HG02973 (cell line): ENCODE results near the gene GRK4.
"Not testable (repeated sequence)": the region's sequence is repeated elsewhere in the genome, so short reads cannot be mapped to it uniquely, and the experiment has no call there.

Source experiments
- ATAC-seq: cut with Tn5 transposase; IDR thresholded peaks from one replicate; pipeline ENCODE4 v1.9.1; 2021; ENCODE audit warnings: moderate library complexity; ENCODE audit not compliant: unreplicated experiment

The GRK4 gene

GRCh38 chr4:2941138-2942036 is 22.0 kb upstream of the GRK4 start:
- ATAC-seq: no peak

- ATAC-seq: no peak
Observed at GRCh38 chr4:2942037-2942531, 21.3 kb upstream of the GRK4 start.

- no peak for ATAC-seq
Observed at GRCh38 chr4:2942532-2943363, 20.6 kb upstream of the GRK4 start.

GRCh38 chr4:2943364-2944090 is 19.8 kb upstream of the GRK4 start:
- ATAC-seq: no peak

- ATAC-seq: no peak
Observed at GRCh38 chr4:2944091-2944482, 19.3 kb upstream of the GRK4 start.

GRCh38 chr4:2944586-2945526 is 18.5 kb upstream of the GRK4 start:
- no peak for ATAC-seq

- not testable (repeated sequence) for ATAC-seq
Observed at GRCh38 chr4:2945619-2946604, 17.5 kb upstream of the GRK4 start.

GRCh38 chr4:2946812-2947600 is 16.4 kb upstream of the GRK4 start:
- ATAC-seq: no peak

GRCh38 chr4:2947926-2948325 is 15.4 kb upstream of the GRK4 start:
- no peak for ATAC-seq

GRCh38 chr4:2948895-2949781 is 14.2 kb upstream of the GRK4 start:
- no peak for ATAC-seq

- ATAC-seq: no peak
Observed at GRCh38 chr4:2949782-2950125, 13.6 kb upstream of the GRK4 start.

- no peak for ATAC-seq
Observed at GRCh38 chr4:2950221-2950989, 13.0 kb upstream of the GRK4 start.

GRCh38 chr4:2953496-2953895 is 9.9 kb upstream of the GRK4 start:
- no peak for ATAC-seq

- peak; percentile 38 for ATAC-seq
Observed at GRCh38 chr4:2954358-2955185, 8.8 kb upstream of the GRK4 start.

- ATAC-seq: not testable (repeated sequence)
Observed at GRCh38 chr4:2955186-2956044, 8.0 kb upstream of the GRK4 start.
